Chondrocyte (in vitro differentiated cells): ENCODE results near the gene DRD4. TPM values are rescaled to one million over a fixed set of nuclear protein-coding genes. Genes with fewer than 3 reads are reported as not detected.

Experiments
- DNase-seq: peaks from one replicate; pipeline ENCODE4 v3.0.0; 2021; ENCODE audit warnings: mixed read lengths, low spot score
- H3K27ac Mint-ChIP-seq: one replicate; pipeline ENCODE4 v1.8.0; 2021; ENCODE audit warnings: mild to moderate bottlenecking, moderate library complexity, mixed read lengths; ENCODE audit not compliant: unreplicated experiment
- H3K27me3 Mint-ChIP-seq: 2 replicates; pipeline ENCODE4 v1.8.0; 2021; ENCODE audit warnings: low read depth, mixed read lengths
- H3K36me3 Mint-ChIP-seq: 2 replicates; pipeline ENCODE4 v1.8.0; 2021; ENCODE audit warnings: low read depth, mixed read lengths
- H3K4me1 Mint-ChIP-seq: 2 replicates; pipeline ENCODE4 v1.8.0; 2021; ENCODE audit warnings: low read depth, mild to moderate bottlenecking, mixed read lengths
- H3K4me3 Mint-ChIP-seq: one replicate; pipeline ENCODE4 v1.8.0; 2021; ENCODE audit warnings: mild to moderate bottlenecking, moderate library complexity, mixed read lengths; ENCODE audit not compliant: unreplicated experiment
- H3K9me3 Mint-ChIP-seq: 2 replicates; pipeline ENCODE4 v1.8.0; 2021; ENCODE audit warnings: low read depth, mixed read lengths
- total RNA-seq: library from RNA; stranded (reverse); gene quantifications from 3 replicates; pipeline ENCODE4 v1.2.1, GENCODE V29; 2021
- TF ChIP-seq, protein P1 (sequence below): fragments of 200-600 bp; sonication (generic); IDR thresholded peaks from 2 replicates; pipeline ENCODE4 v1.5.0; 2021; ENCODE audit warnings: antibody characterized with exemption, mild to moderate bottlenecking, moderate library complexity

DRD4 gene
- total RNA-seq, 1 donor from 2014 or later: 0.55 TPM

DNA sequence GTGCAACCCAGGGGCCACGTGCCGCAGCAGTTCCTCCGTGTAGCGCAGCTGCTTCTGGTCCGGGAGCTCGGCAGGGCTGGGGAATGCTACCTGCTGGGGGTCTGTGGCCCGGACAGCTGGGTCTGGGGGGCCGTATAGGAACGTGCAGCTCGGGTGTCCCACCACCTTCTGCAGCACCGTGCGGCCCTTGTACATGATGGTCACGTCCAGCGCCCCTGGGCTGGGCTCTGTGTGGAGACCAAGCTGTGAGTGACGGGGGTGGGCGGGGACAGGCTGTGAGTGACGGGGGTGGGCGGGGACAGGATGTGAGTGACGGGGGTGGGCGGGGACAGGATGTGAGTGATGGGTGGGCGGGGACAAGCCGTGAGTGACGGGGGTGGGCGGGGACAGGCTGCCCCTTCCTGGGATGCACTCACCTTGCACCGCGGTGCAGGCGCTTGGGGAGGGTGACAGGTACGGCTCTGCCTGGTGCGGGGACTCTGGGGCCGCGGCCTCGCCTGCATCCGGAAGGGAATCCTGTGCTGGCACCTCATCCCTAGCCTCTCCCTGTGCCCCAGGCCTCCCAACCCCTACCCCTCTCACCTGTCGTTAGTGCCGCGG, 23.6 kb upstream of the DRD4 start:
- H3K4me3 Mint-ChIP-seq: no peak overlapping the region
- no peak overlapping the region for H3K27ac Mint-ChIP-seq
- no peaks in the 10 kb centered on the region for H3K9me3 Mint-ChIP-seq
- peaks cover 9% of the 10 kb centered on the region for H3K36me3 Mint-ChIP-seq
- H3K27me3 Mint-ChIP-seq: no peaks in the 10 kb centered on the region
- DNase-seq: peak; percentile 95
- H3K4me1 Mint-ChIP-seq: peaks cover 14% of the 10 kb centered on the region
- TF ChIP-seq, protein P1, sequence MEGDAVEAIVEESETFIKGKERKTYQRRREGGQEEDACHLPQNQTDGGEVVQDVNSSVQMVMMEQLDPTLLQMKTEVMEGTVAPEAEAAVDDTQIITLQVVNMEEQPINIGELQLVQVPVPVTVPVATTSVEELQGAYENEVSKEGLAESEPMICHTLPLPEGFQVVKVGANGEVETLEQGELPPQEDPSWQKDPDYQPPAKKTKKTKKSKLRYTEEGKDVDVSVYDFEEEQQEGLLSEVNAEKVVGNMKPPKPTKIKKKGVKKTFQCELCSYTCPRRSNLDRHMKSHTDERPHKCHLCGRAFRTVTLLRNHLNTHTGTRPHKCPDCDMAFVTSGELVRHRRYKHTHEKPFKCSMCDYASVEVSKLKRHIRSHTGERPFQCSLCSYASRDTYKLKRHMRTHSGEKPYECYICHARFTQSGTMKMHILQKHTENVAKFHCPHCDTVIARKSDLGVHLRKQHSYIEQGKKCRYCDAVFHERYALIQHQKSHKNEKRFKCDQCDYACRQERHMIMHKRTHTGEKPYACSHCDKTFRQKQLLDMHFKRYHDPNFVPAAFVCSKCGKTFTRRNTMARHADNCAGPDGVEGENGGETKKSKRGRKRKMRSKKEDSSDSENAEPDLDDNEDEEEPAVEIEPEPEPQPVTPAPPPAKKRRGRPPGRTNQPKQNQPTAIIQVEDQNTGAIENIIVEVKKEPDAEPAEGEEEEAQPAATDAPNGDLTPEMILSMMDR: no peak

DNA sequence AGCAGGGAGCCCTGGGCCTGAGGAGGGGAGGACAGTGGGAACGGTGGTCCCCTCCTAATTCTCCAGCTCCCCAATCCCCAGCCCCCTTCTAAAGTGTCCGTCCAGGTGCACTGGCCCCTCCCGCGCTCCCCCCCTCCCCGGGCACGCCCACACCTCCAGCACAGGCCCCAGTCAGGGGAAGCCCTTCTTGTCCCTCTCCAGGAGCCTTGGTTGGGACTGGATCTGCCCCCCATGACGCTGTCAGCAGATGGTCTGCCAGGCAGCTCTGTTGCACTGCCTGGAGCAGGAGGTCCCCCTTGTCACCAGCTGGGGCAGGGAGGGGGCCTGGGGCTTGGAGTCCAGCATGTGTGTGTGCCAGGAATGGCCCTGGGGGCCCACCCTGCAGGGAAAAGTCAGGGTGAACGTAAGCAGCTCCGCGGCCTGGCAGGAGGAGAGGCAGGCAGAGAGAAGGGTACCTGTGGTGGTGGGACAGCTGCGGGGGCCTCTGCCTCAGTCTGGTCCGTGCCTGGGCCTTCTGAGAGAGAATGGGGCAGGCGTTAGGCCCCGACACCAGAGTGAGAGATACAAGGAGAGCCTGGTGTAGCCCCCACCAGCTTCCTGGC, 22.9 kb upstream of the DRD4 start:
- Mint-ChIP-seq H3K27ac (peak overlapping the region; percentile 75), H3K9me3 (no peaks in the 10 kb centered on the region), H3K4me3 (peak overlapping the region; percentile 55), H3K36me3 (peaks cover 7% of the 10 kb centered on the region), H3K4me1 (peaks cover 14% of the 10 kb centered on the region), H3K27me3 (no peaks in the 10 kb centered on the region)
- TF ChIP-seq, protein P1: no peak
- DNase-seq: no peak

DNA sequence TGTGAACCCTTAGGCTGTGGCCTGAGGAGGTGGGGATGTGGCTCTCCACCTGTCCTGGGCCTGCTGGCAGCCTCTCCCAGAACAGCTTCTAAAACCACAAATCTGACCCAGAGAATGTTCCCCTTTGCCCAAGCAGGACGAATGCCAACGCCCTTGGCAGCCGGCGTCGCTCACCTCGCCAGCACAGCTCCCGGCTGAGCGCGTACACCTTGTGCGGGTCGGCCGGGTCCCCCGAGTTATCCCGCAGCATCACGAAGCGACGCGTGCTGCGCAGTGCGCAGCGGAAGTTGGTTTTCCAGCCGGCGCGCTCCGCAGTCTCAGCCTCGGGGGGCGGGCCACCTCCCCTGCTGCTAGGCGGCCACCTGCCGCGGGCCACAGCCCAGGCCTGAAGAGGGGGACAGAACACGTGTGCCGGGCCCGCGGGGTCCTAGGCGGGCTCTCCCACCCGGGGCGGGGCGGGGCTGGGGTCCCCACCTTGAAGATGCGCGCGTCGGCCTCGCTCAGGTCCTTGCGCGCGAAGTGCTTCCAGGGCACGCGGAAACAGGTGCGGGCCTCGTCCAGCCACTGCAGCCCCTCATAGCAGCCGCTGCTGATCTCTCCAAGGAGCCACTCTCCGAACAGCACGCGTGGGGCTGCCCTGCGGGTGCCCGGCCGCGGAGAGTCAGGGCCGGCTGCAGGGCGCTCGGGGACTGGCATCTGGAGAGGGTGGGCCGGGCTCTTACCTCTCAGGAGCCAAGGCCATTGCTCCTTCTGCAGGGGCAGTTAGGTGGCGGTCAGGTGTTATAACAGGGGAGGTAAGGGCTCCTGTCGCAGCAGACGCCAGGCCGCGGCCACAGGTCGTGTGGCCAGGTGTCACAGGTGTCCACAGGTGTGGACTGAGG, 22.2 kb upstream of the DRD4 start:
- Mint-ChIP-seq H3K27me3 (no peaks in the 10 kb centered on the region), H3K4me1 (peaks cover 14% of the 10 kb centered on the region), H3K36me3 (peaks cover 7% of the 10 kb centered on the region), H3K4me3 (peak overlapping the region; percentile 80), H3K9me3 (no peaks in the 10 kb centered on the region), H3K27ac (peak overlapping the region; percentile 92)
- TF ChIP-seq, protein P1: no peak
- DNase-seq: no peak

DNA sequence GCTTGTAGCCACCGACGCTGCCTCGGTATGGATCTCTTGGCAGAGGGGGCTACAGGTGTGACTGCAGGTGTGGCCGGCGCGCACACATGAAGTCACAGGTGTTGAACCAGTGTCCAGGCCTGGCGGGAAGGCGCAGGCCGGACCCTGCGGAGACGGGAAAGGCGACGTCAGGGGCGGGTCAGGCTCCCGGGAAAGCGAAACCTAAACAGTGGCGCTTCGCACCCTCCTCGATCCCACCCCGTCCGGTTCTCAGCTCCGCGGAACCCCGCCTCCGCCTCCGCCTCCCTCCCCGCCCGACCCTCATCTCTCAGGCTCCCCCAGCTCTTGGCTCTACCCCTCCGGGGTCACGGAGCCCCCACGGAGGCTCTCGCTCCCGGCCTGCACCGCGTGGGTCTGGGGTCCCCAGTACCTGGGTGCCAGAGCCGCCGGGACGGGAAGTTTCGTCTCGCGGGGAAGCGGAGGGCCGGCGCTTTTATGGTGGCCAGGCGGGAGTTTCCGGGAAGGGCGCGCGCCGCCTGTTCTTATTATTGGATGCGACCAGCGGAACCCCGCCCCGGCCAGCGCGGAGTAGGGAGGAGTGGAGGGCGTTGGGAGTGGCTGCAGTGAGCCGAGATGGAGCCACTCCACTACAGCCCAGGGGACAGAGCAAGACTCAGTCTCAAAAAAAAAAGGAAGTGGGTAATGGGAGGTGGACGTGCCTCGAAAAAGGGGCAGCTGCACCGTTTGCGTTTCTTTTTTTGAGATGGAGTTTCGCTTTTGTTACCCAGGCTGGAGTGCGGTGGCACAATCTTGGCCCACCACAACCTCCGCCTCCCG, 21.4 kb upstream of the DRD4 start, which contains the start of gene IRF7:
IRF7 (minus strand) TSS at position 447 of the 816 bp plus-strand sequence. CDS start 586 bp downstream, outside the sequence.
- H3K36me3 Mint-ChIP-seq: peaks cover 6% of the 10 kb centered on the region
- H3K27me3 Mint-ChIP-seq: no peaks in the 10 kb centered on the region
- peaks cover 14% of the 10 kb centered on the region for H3K4me1 Mint-ChIP-seq
- H3K9me3 Mint-ChIP-seq: no peaks in the 10 kb centered on the region
- peak within 1 kb of the TSS; percentile 80 for H3K4me3 Mint-ChIP-seq
- TF ChIP-seq, protein P1: no peak
- H3K27ac Mint-ChIP-seq: peak within 1 kb of the TSS; percentile 92
- DNase-seq: no peak
